Tongue (tissue), 2 donors: ENCODE measurements around the gene RGS16. TPM values are rescaled to one million over a fixed set of nuclear protein-coding genes. Genes with fewer than 3 reads are reported as not detected.
A peak's percentile ranks its signal among the peaks of the same experiment; 100 is the strongest.
"Not testable (repeated sequence)": the region's sequence is repeated elsewhere in the genome, so short reads cannot be mapped to it uniquely, and the experiment has no call there.

ENCODE experiments used
- DNase-seq: peaks from one replicate; pipeline ENCODE4 v3.0.0-alpha.2; 2015
- total RNA-seq: library from RNA; depleted of rRNA; stranded (reverse); fragments of >200 nt; gene quantifications from one replicate; pipeline ENCODE4 v1.2.3, GENCODE V29; 2014

The RGS16 gene, protein sequence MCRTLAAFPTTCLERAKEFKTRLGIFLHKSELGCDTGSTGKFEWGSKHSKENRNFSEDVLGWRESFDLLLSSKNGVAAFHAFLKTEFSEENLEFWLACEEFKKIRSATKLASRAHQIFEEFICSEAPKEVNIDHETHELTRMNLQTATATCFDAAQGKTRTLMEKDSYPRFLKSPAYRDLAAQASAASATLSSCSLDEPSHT
- total RNA-seq, result 10.3 TPM

DNA sequence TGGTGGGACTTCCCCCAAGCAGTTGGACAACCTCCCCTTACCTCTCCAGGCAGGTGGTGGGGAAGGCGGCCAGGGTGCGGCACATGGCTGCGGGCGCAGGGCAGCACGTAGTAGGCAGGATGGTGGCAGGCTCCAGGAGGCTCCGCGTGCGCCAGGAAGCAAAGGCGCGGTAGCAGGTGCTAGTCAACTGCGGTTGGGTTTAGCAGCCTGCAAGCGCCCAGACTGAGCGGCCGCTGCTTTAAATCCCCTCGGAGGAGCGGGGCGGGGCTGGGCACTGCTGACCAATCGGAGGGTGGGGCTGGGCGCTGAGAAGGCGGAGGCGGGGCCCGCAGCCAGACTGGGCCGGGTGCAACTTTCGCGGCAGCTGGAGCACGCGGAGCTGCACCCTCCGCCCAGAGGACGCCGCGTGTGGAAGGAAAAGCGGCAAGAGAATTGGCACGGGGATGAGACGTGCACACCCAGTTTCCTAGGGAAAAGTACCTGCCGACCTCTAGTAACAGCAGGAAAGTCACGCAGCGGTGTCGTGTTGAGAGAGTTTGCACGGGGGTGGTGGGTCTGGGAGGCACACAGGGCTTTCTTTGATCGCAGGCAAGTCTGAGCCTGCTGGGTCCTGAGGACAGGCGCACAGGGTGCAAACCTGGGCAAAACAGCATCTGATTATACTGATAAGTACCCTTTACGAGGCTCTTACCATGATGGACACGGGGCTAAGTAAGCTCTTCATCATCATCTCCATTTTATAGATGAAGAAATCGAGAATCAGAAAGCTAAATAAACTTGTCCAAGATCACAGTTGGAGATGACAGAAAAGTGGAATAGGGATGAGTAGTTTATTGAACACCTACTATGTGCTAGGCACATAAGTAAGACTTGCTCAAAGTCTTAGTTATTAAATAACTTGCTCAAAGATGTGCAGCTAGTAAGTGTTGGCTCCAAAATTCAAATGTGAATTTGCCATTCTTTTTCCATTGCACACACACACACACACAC is at the start of gene RGS16:
Gene RGS16 (minus strand): TSS at position 215 of the 990 bp plus-strand sequence. CDS start 130 bp downstream, at position 85.
- DNase-seq, result peak; percentile 96

DNA sequence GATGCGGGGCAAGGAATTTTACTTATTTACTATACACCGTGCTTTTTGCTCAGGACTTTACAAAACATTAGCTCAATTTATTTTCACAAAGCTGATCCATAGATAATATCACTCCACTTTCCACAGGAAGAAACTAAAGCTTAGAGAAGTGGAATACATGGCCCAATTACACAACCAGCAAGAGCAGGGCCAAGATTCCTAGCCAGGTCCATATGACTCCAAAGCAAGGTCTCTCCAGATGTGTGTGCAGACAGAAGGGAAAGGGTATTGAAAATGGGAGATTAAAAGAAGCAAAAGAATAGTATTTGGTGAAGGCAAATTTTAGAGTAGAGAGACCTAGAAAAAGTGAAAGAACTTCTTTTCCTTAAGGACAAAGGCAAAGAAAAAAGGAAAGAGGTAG is 49.8 kb upstream of the RGS16 start:
- DNase-seq, result no peak

DNA sequence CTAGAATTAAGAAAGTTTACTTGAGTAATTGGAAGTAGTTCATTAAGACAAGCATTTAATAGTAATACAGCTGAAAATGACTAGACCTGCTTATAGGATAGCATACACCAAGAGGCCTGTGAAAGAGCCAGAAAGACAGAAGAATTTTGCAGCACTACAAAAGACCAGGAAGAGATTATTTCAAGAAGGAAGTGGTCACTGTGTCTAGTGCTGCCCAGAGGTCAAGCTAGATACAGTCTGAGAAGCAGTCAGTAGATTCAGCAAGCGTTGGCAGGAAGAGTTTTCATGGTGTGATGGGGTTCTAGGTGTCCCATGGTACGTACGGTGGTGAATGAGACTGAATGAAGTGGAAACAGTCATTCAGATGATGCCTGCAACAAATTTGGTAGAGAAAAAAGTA is 48.7 kb upstream of the RGS16 start:
- DNase-seq, result no peak

DNA sequence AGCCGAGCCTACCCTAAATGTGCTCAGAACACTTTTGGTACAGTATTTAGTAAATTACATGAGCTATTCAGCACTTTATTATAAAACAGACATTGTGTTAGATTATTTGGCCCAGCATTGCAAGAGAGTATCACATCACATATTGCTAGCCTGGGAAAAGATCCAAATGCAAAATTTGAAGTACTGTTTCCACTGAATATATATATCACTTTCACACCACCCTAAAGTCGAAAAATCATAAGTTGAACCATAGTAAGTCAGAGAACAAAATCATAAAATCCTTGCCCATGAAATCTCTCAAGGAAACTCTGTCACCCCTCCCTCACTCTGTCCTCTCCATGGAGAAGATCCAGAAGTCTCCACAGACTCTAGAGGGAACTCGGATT is 47.1 kb upstream of the RGS16 start:
- peak; percentile 79 for DNase-seq

DNA sequence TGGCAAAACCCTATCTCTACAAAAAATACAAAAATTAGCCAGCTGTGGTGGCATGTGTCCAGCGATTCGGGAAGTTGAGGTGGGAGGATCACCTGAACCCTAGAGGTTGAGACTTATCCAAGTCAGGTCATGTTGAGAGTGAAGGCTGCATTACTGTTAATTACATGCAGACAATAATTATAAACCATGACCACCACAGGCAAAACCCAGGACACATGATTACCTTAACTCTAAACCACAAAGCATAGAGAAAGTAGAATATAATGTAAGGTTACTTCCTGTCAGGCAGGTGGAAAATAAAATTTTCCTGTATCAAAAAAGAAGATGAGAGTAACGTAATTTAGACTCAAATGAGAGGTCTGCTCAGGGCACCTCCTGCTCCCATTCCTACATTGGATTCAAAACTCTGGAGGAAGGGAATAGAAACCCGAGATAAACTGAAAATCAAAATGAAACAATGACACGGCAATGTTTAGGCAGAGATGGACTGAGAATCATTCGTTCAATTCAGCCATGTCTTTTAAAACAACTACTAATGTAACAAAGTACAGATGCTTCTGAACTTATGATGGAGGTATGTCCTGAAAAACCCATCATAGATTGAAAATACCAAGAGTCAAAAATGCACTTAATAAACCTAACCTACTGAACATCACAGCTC is 46.6 kb upstream of the RGS16 start:
- DNase-seq, result no peak

DNA sequence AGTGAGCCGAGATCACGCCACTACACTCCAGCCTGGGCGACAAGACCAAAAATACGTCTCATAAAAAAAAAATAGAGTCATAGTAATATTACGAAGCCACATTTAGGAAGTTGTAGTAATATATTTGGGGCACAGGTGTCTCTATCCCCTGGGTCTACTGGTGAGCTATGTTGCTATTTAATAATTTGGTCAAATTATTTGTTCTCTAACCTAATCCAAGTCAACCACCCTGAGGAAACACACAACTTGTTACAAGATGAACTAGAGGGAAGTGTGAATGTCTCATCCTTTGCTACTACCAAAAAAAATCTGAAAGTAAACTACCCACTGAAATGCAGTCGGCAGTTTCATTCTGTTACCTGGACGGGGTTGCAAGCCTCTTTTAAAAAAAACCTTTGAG is 44.9 kb upstream of the RGS16 start:
- DNase-seq, result no peak

DNA sequence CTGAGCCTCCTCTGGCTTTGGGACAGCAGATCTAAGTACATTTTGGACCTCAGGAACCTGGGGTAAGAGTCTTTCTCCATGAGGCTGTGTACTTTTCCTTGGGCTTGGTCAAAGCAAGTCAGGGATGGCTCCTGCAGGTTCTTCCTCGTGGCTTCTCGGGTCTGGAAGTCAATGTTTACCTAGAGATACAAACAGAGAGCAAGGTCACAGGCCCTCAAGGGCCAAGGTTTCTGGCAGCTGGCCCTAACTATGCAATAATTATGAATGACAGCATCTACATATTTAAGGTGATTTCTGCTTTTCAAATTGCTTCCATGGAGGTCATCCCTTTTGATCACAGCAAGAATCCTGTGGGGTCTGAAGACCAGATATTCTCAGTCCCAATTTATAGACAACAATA is 42.5 kb upstream of the RGS16 start:
- DNase-seq, result no peak

DNA sequence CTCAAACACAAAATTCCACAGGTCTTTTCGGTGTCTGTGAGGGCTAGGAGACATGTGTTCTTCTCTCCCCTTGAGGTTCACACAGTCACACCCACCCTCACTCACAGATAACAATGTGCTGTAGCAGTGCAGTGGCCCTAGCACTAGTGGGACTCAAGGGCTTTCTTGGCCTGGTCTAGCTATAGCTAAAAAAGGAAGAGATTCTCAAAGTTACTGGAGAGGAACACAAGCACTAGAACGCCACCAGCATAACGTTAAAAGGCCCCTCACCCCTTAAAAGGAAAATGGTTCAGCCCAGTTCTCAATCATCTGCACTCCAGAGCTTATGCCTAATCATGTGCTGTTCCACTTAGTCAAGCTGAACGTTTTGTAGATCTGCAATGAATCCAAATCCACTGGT is 40.7 kb upstream of the RGS16 start:
- no peak for DNase-seq

DNA sequence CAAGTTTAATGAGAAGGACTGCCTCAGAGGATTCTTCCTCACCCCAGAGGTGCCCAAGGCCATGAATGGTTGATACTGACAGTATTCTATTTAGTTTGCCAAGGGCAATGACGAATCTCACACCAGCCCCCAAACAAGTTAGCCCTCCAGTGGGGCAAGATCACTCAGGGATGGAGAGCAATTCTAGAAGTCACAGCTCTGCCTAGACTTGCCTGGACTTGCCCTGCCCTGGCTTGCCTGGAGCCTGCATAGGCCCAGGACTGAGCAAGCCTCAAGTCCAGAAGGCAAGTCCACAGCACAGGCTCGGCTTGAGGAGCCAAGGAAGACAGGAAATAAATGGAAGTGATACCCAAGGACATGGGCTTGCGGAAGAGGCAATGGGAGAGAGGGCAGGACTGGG is 39.5 kb upstream of the RGS16 start:
- DNase-seq, result no peak

DNA sequence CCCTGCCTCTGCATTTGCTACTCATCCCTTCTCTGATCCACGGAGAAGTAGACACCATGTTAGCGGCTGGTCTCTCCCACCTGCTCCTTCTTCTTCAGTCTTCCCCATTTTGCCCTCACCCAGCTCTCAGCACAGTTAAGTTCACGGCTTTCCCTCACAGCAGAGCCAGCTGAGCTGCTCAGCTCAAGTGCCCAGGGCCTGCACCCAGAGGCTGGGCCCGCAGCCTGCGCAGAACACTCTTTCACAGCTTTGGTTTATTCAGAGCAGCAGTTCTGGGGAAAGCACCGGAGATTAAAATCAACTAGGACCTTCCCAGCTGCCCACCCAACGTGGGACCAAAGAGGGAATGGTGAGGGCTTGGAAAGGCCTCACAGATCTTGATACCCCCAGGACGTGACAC is 38.3 kb upstream of the RGS16 start:
- no peak for DNase-seq

DNA sequence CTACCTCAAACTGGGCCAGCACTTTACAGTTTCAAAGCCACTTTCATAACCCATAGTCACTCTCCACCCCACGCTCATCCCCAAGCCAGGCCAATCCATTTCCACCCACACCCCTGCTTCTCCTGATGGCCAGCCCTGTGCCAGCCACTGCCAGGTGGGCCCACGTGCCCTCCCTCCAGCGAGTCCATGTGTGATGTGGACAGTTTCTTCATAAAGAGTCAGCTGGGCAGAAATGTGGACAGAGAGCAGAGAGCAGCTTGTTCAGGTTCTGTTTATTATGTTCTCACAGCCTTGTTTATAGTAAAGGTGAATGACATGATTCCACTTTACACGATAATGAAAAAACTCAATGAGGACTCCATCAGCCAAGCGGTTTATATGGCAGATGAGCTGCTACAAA is 37.4 kb upstream of the RGS16 start:
- DNase-seq, result no peak

DNA sequence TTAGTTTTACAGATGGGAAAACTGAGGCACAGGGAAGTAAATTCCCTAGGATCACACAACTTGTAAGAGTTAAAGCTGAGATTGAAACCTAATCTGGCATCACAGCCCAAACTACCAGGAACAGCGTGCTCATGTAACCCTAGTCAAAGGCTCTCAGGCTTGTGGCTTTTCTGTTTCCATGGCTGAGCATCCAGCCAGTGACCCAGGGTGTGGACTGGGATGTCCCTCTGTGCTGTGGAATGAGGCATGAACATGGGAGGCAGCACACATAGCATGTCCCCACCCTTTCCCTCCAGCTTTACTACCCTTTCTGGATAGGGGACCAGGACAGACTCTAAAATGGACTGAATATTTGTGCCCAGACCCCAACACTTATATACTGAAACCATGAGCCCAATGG is 35.1 kb upstream of the RGS16 start:
- DNase-seq, result no peak

DNA sequence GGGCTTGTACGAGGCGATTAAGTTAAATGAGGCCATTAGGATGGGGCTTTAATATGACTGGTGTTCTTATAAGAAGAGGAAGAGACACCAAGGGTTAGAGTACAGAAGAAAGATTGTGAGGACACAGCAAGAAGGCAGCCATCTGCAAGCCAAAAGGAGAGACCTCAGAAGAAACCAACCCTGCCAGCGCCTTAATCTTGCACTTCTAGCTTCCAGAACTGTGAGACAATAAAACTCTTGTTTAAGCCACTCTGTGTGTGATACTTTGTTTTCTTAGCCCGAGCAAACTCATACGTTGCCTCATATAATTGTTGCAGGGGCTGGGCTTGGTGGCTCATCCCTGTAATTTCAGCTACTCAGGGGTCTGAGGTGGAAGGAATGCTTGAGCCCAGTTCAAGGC is 33.6 kb upstream of the RGS16 start:
- no peak for DNase-seq

DNA sequence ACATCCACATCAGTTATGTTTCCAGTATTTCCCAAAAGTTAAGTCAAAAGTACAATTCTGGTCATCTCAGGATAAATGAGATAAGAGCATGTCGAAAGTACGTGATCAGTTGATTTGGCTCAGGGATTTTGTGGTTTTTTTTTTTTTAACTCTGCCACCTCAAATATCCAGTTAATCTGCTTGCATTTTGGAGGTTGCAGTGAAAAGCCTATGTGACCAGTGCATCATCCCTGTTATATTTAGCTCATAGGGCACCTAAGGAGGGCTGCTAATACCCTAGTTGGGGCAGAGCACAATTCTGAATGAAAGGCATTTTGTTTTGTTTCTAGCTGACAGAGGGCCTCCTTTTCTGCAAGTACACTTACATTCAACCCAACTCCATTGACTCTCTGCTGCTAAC is 31.7 kb upstream of the RGS16 start:
- DNase-seq, result no peak

DNA sequence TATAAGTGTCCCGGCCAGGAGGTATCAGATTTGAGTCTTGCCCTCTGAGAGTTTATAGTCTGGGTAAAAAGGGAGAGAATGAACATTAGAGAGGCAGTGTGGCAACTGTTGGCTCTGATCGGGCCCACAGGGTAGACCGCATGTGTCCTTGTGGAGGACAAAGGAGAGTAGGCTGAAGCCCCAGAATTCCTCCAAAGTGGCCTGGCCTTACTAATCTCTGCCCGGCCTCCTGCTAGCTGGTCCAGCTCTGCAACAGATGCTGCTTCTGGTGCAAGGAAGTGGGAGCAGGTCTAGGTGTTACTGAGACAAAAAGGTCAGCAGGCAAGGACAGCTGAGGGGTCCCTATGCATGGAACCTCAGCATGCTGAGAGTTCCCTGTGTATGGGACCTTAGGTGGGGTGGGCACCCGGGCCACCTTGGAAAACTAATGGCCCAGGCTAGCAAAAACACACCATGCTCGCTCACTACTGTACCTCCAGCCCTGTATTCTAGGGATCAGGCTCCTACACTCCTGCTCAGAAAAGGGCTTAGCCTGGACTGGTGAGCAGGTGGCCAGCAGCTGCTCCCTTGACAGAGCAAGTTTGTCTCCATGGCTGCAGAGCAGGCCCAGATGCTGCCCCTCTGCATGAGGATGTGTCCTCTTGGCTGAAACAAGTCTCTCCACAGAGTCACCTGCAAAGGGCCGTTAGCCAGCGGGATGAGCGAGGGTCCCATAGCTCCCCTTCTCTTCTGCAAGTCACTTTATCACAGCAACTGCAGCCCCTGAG is 30.3 kb upstream of the RGS16 start:
- DNase-seq, result peak; percentile 85

DNA sequence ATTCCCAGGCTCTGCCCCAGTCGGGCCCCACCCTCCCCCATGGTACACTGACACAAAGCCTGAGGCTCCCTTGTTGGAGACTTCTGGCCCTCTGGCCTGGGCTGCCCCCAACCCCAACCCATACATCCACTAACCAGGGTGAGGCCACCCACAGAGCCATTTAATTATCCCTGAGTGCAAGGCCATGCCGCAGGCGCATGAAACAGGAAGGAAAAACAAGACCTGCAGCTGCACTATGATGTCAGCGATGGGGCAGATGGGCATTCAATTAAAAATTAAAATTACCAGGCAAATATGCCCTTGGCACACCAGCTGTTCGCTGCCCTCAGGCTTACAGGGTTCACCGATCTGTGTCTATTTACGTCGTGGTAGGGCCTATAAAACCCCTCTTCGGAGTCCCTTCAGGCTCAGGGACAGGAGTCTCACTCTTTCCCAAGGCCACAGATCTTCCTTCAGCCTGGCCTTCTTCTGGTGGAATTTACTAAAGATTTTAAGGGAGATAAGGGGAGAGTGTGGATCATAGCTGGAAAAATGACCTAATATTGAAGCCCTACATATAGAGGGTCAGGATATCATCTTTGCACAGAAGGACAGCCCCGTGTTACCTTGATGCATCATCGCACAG is 29.6 kb upstream of the RGS16 start:
- DNase-seq, result peak; percentile 56

DNA sequence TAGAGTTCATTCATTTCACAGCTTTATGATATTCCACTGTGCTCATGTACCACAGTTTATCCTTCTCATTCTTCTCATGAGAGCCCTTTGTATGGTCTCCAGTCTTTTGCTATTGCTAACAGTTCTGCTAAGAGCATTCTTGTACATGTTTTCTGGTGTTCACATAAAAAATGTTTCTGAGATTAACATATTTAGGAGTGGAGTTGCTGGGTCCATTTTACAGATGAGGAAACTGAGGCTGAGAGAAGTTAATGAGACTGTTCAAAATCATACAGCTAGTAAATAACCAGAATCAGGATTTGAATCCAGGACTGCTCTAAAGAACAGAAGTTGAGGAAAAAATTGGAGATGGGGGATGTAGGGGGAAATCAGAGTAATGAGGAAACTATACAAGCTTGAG is 28.8 kb upstream of the RGS16 start:
- DNase-seq, result no peak

DNA sequence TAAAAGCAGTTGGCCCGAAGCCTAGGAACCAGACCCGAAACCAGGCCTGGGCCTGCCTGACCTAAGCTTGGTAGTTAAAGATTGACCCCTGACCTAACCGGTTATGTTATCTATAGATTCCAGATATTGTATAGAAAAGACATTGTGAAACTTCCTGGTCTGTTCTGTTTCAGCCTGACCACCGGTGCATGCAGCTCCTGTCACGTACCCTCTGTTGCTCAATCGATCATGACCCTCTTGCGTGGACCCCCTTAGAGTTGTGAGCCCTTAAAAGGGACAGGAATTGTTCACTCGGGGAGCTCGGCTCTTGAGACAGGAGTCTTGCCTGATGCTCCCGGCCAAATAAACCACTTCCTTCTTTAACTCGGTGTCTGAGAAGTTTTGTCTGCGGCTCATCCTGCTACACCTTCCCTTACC is 28.3 kb upstream of the RGS16 start:
- DNase-seq, result not testable (repeated sequence)

DNA sequence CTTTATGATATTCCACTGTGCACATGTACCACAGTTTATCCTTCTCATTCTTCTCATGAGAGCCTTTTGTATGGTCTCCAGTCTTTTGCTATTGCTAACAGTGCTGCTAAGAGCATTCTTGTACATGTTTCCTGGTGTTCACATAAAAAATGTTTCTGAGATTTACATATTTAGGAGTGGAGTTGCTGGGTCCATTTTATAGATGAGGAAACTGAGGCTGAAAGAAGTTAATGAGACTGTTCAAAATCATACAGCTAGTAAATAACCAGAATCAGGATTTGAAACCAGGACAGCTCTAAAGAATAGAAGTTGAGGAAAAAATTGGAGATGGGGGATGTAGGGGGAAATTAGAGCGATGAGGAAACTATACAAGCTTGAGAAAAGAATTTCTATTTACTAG is 27.8 kb upstream of the RGS16 start:
- no peak for DNase-seq

DNA sequence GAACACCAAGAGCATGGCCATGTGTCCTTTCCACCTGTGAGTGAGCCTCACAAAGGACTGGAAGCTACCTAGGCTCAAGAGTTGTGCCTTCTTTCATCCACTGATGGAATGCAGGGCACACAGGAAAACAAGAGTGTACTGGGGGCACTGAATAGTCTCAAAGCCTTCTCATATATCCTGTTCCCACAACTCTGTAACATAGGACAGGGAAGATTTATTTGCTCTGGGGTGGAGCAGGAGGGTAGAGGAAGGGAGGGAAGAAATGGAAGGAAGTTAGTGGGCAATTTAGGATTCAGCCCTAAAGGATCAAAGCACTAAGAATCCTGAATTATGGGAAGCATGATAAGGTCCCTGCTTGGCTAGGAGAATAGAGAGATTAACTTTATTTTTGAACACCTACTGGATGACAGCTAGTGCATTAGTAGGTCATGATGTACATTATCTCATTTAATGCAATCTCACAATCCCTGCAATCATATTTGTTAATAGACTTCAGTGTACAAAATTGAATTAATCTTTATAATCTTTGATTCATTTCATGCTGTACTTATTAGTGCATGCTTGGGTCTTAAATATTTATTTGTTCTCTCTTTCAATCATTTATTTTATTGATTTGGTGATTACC is 27.0 kb upstream of the RGS16 start:
- DNase-seq, result no peak

DNA sequence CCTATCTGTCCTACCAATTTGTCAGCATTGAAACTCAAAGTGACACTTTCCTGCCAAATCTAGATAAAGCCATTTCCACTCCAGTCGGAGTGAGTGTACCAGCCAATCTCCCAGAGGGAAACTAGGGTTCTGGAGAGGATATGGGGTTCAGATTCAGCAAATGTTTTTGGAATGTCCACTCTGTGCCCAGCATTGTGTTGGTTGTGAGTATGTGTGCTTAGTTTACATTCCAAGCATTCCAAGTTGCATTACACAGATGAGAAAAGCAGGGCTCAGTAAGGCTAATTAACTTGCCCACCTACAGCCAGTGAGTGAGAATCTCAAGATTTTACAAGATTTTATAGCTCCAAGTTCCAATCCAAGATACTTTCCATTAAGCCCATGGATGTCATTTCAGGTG is 26.4 kb upstream of the RGS16 start:
- DNase-seq, result no peak
